Hepatocyte (in vitro differentiated cells): ENCODE measurements around the gene PROC. TPM values are rescaled to one million over a fixed set of nuclear protein-coding genes. Genes with fewer than 3 reads are reported as not detected.
A peak's percentile ranks its signal among the peaks of the same experiment; 100 is the strongest.

Experiments
- DNase-seq: peaks from one replicate; pipeline ENCODE4 v3.0.0-alpha.2; 2016; ENCODE audit warnings: low spot score
- H2AFZ ChIP-seq: fragments of 200-600 bp; sonication (generic); 2 replicates; pipeline ENCODE4 v1.6.0; 2016; ENCODE audit warnings: antibody characterized with exemption, mild to moderate bottlenecking
- H3K27ac ChIP-seq: fragments of 200-600 bp; sonication (generic); 2 replicates; pipeline ENCODE4 v1.5.1; 2016; ENCODE audit warnings: mild to moderate bottlenecking
- H3K27me3 ChIP-seq: fragments of 200-600 bp; sonication (generic); 2 replicates; pipeline ENCODE4 v1.6.1; 2016
- H3K36me3 ChIP-seq: fragments of 200-600 bp; sonication (generic); replicated peaks from 2 replicates; pipeline ENCODE4 v1.5.1; 2016; ENCODE audit warnings: low read depth; ENCODE audit not compliant: insufficient read depth
- H3K4me1 ChIP-seq: fragments of 200-600 bp; sonication (generic); 2 replicates; pipeline ENCODE4 v1.5.1; 2016; ENCODE audit warnings: mild to moderate bottlenecking, moderate library complexity; ENCODE audit not compliant: insufficient read depth
- H3K4me2 ChIP-seq: fragments of 200-600 bp; sonication (generic); 2 replicates; pipeline ENCODE4 v1.6.0; 2016
- H3K4me3 ChIP-seq: fragments of 200-600 bp; sonication (generic); 2 replicates; pipeline ENCODE4 v1.5.1; 2016; ENCODE audit warnings: mild to moderate bottlenecking
- H3K79me2 ChIP-seq: fragments of 200-600 bp; sonication (generic); 2 replicates; pipeline ENCODE4 v1.6.0; 2017; ENCODE audit warnings: mild to moderate bottlenecking
- H3K9me2 ChIP-seq: fragments of 200-600 bp; sonication (generic); replicated peaks from 2 replicates; pipeline ENCODE4 v1.6.0; 2017; ENCODE audit warnings: mild to moderate bottlenecking; ENCODE audit not compliant: insufficient read depth
- H3K9me3 ChIP-seq: fragments of 200-600 bp; sonication (generic); 2 replicates; pipeline ENCODE4 v1.5.1; 2016; ENCODE audit warnings: low read depth, mild to moderate bottlenecking
- H4K20me1 ChIP-seq: fragments of 200-600 bp; sonication (generic); 2 replicates; pipeline ENCODE4 v1.6.0; 2016; ENCODE audit warnings: mild to moderate bottlenecking; ENCODE audit not compliant: insufficient read depth, poor library complexity, severe bottlenecking
- EZH2 ChIP-seq: fragments of 200-600 bp; sonication (generic); IDR thresholded peaks from 2 replicates; pipeline ENCODE4 v1.6.1; 2016; ENCODE audit warnings: antibody characterized with exemption, mild to moderate bottlenecking, borderline replicate concordance
- EZH2phosphoT487 ChIP-seq: fragments of 200-600 bp; sonication (generic); IDR thresholded peaks from one replicate; pipeline ENCODE4 v1.6.1; 2018; ENCODE audit warnings: antibody characterized with exemption, mild to moderate bottlenecking, low read depth, moderate library complexity; ENCODE audit not compliant: unreplicated experiment, severe bottlenecking
- WGBS: methylation state at CpG from one replicate; pipeline ENCODE4 v1.1.6; 2016; ENCODE audit warnings: low lambda C conversion rate; ENCODE audit errors: missing lambda C conversion rate; 5-methylcytosine and 5-hydroxymethylcytosine counted together
- polyA plus RNA-seq: library from polyadenylated mRNA; unstranded; fragments of >200 nt; fragmentation: Nextera tagmentation; extraction: Ambion mirVana; gene quantifications from 2 replicates; pipeline ENCODE4 v1.2.1, GENCODE V29; 2016
- total RNA-seq: library from RNA; depleted of rRNA; stranded (reverse); fragments of >200 nt; gene quantifications from 2 replicates; pipeline ENCODE4 v1.2.3, GENCODE V29; 2014
- TF ChIP-seq, protein P1 (sequence below): fragments of 200-600 bp; sonication (generic); IDR thresholded peaks from 2 replicates; pipeline ENCODE4 v1.5.1; 2016; ENCODE audit warnings: antibody characterized with exemption, mild to moderate bottlenecking; ENCODE audit not compliant: poor library complexity

PROC gene
- total and polyA plus RNA-seq, 2 experiments from 2014 or later: 42.6 to 70.2 TPM

DNA sequence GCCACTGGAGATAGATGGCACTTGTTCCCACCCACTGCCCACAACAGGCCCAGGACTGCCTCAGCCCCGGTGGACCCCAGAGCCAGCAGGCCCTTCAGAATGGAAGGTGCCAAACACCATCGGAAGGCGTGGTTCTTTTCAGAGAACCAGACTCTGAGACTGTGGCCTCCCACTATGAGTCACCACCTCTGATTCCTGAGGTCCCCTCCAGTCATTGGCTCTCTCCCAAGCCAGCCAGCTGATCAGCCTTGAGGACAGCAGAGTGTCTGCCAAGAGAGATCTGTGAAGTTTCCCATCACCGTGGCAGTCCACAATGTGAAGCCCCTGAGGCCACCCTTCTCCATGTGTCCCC, 20.0 kb upstream of the PROC start:
- Histone ChIP-seq H3K4me3 (no peak overlapping the region), H3K36me3 (no peaks in the 10 kb centered on the region), H3K27me3 (no peaks in the 10 kb centered on the region), H3K9me2 (no peaks in the 10 kb centered on the region), H3K27ac (peak overlapping the region; percentile 73), H3K9me3 (no peaks in the 10 kb centered on the region), H4K20me1 (no peaks in the 10 kb centered on the region), H3K4me2 (no peak overlapping the region), H3K4me1 (peaks cover 11% of the 10 kb centered on the region), H3K79me2 (no peaks in the 10 kb centered on the region), H2AFZ (no peak overlapping the region)
- DNase-seq: peak; percentile 91
- 42% methylated on average over 4 of the region's 4 CpGs for WGBS
- TF ChIP-seq, protein P1, sequence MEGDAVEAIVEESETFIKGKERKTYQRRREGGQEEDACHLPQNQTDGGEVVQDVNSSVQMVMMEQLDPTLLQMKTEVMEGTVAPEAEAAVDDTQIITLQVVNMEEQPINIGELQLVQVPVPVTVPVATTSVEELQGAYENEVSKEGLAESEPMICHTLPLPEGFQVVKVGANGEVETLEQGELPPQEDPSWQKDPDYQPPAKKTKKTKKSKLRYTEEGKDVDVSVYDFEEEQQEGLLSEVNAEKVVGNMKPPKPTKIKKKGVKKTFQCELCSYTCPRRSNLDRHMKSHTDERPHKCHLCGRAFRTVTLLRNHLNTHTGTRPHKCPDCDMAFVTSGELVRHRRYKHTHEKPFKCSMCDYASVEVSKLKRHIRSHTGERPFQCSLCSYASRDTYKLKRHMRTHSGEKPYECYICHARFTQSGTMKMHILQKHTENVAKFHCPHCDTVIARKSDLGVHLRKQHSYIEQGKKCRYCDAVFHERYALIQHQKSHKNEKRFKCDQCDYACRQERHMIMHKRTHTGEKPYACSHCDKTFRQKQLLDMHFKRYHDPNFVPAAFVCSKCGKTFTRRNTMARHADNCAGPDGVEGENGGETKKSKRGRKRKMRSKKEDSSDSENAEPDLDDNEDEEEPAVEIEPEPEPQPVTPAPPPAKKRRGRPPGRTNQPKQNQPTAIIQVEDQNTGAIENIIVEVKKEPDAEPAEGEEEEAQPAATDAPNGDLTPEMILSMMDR: no peak
- no peak for TF ChIP-seq EZH2phosphoT487
- TF ChIP-seq EZH2: no peak

DNA sequence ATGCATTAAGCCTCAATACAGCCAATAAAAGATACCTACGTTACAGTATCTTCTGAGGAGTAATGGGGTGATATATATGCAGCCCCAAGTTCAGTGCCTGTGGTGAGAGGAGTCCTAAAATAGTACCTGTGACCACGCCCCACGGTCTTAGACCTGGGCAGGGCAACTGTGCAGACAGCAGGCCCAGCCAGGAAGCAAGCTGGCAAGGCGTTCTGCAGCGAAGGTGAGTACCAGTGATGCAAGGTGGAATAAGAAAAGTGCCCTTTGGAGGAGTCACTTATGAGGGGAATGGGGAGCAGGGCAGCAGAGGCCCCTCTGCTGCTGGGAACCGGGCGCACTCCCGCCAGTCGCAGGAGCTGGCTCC, 17.7 kb upstream of the PROC start:
- no peaks in the 10 kb centered on the region for H3K9me3 ChIP-seq
- H2AFZ ChIP-seq: no peak overlapping the region
- no peaks in the 10 kb centered on the region for H4K20me1 ChIP-seq
- no peak overlapping the region for H3K4me2 ChIP-seq
- no peaks in the 10 kb centered on the region for H3K79me2 ChIP-seq
- H3K4me1 ChIP-seq: peaks cover 11% of the 10 kb centered on the region
- 94% methylated on average over 9 of the region's 9 CpGs for WGBS
- no peak for DNase-seq
- H3K27me3 ChIP-seq: no peaks in the 10 kb centered on the region
- no peak overlapping the region for H3K4me3 ChIP-seq
- no peaks in the 10 kb centered on the region for H3K36me3 ChIP-seq
- H3K27ac ChIP-seq: no peak overlapping the region
- TF ChIP-seq EZH2phosphoT487 (no peak), EZH2 (no peak)
- TF ChIP-seq, protein P1: no peak
- no peaks in the 10 kb centered on the region for H3K9me2 ChIP-seq

DNA sequence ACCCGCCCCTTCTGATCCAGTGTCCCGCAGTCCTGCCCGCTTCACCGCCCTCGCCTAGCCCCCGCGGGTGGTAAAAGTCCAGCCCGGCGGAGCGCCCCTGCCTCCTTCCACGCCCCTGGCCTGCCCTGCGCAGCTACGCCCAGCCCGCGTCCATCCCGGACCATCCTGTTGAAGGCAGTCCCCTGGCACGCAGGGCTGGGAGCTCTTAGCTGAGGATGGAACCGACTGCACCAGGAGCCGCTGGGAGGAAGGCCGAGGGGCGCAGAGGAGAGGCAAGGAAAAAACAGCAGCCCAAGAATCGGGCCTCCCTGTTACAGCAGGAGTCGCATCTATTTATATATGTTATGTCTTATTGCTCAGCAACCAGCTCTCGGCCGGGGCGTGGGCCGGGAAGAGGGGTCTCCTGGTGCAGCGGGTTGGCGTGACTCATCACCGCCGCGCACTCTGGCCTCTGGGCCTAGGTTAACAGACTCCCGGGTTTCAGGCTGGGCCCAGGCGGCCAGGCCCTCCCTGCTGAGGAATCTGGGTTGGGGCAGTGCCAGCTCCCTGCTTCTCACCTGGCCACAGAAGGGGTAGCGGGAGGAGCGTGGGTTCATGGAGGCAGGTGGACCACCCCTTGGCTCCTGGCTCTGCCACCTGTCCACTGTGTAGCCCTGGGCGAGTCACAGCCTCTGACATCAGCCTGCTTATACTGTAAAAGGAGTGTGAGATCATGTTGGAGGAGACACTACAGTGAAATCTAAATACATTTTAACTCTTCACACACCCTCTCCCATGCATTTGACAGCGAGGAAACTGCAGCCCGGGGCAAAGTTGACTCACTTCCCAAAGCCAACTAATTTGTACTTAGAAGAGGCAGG, 17.1 kb upstream of the PROC start:
- no peaks in the 10 kb centered on the region for H3K9me3 ChIP-seq
- H4K20me1 ChIP-seq: no peaks in the 10 kb centered on the region
- no peaks in the 10 kb centered on the region for H3K36me3 ChIP-seq
- no peaks in the 10 kb centered on the region for H3K27me3 ChIP-seq
- no peak overlapping the region for H3K4me3 ChIP-seq
- peaks cover 11% of the 10 kb centered on the region for H3K4me1 ChIP-seq
- H3K9me2 ChIP-seq: no peaks in the 10 kb centered on the region
- TF ChIP-seq, protein P1: no peak
- no peak for TF ChIP-seq EZH2phosphoT487
- TF ChIP-seq EZH2: no peak
- no peak for DNase-seq
- no peak overlapping the region for H3K4me2 ChIP-seq
- H2AFZ ChIP-seq: no peak overlapping the region
- no peaks in the 10 kb centered on the region for H3K79me2 ChIP-seq
- 92% methylated on average over 30 of the region's 39 CpGs for WGBS
- peak overlapping the region; percentile 79 for H3K27ac ChIP-seq
